Loucy (cell line): ENCODE measurements around the gene ZNF92.
A peak's percentile ranks its signal among the peaks of the same experiment; 100 is the strongest.

Source experiments
- H2AFZ ChIP-seq: fragments of 200-600 bp; sonication (generic); 2 replicates; pipeline ENCODE4 v1.6.0; 2016; ENCODE audit warnings: antibody characterized with exemption, mild to moderate bottlenecking, low read length, moderate library complexity
- H3F3A ChIP-seq: fragments of 200-600 bp; 2 replicates; pipeline ENCODE4 v1.6.0; 2016; ENCODE audit warnings: antibody characterized with exemption, low read depth, mild to moderate bottlenecking
- H3K27me3 ChIP-seq: fragments of 200-600 bp; sonication (generic); 2 replicates; pipeline ENCODE4 v1.6.1; 2014; ENCODE audit warnings: low read length, mild to moderate bottlenecking; ENCODE audit not compliant: insufficient read depth, poor library complexity, severe bottlenecking
- H3K36me3 ChIP-seq: fragments of 200-600 bp; sonication (generic); 2 replicates; pipeline ENCODE4 v1.6.1; 2016; ENCODE audit warnings: low read length; ENCODE audit not compliant: insufficient read depth
- H3K4me1 ChIP-seq: fragments of 200-600 bp; sonication (generic); 2 replicates; pipeline ENCODE4 v1.5.1; 2014; ENCODE audit warnings: low read length, mild to moderate bottlenecking; ENCODE audit not compliant: insufficient read depth, poor library complexity, severe bottlenecking
- H3K4me2 ChIP-seq: fragments of 200-600 bp; sonication (generic); 2 replicates; pipeline ENCODE4 v1.6.0; 2014; ENCODE audit warnings: antibody characterized with exemption, low read length, low read depth, mild to moderate bottlenecking; ENCODE audit not compliant: poor library complexity, severe bottlenecking
- H3K4me3 ChIP-seq: fragments of 200-600 bp; sonication (generic); 2 replicates; pipeline ENCODE4 v1.5.1; 2014; ENCODE audit warnings: low read length, mild to moderate bottlenecking, mixed read lengths; ENCODE audit not compliant: poor library complexity, severe bottlenecking
- H3K79me2 ChIP-seq: fragments of 200-600 bp; sonication (generic); 2 replicates; pipeline ENCODE4 v1.6.1; 2014; ENCODE audit warnings: low read length; ENCODE audit not compliant: insufficient read depth
- H3K9ac ChIP-seq: fragments of 200-600 bp; sonication (generic); 2 replicates; pipeline ENCODE4 v1.6.0; 2014; ENCODE audit warnings: mild to moderate bottlenecking, low read depth, low read length, moderate library complexity; ENCODE audit not compliant: poor library complexity, severe bottlenecking
- H3K9me2 ChIP-seq: fragments of 200-600 bp; sonication (generic); replicated peaks from 2 replicates; pipeline ENCODE4 v1.6.1; 2016; ENCODE audit warnings: low read depth, low read length, mixed read lengths
- H3K9me3 ChIP-seq: fragments of 200-600 bp; sonication (generic); 2 replicates; pipeline ENCODE4 v1.6.1; 2014; ENCODE audit warnings: mild to moderate bottlenecking, antibody characterized with exemption, low read length, low read depth; ENCODE audit not compliant: insufficient read depth
- H4K20me1 ChIP-seq: fragments of 200-600 bp; sonication (generic); 2 replicates; pipeline ENCODE4 v1.6.0; 2014; ENCODE audit warnings: antibody characterized with exemption, low read length, mild to moderate bottlenecking; ENCODE audit not compliant: insufficient read depth, poor library complexity, severe bottlenecking
- CTCF ChIP-seq: fragments of 200-600 bp; sonication (generic); conservative IDR thresholded peaks from 2 replicates; pipeline ENCODE4 v1.5.1; 2014; ENCODE audit warnings: mild to moderate bottlenecking, antibody characterized with exemption, low read length
- EZH2phosphoT487 ChIP-seq: fragments of 200-600 bp; IDR thresholded peaks from 2 replicates; pipeline ENCODE4 v1.6.1; 2018; ENCODE audit warnings: antibody characterized with exemption, mild to moderate bottlenecking, moderate library complexity, borderline replicate concordance

Gene ZNF92

GRCh38 chr7:65369843-65370242 is 3.8 kb upstream of the ZNF92 start:
- TF ChIP-seq CTCF (no peak), EZH2phosphoT487 (no peak)
- Histone ChIP-seq H3K9me2 (no peaks in the 10 kb centered on the region), H4K20me1 (peaks cover 11% of the 10 kb centered on the region), H3K4me3 (no peak overlapping the region), H3K9ac (no peak overlapping the region), H3K4me2 (no peak overlapping the region), H2AFZ (no peak overlapping the region), H3K4me1 (peaks cover 6% of the 10 kb centered on the region), H3K9me3 (no peaks in the 10 kb centered on the region), H3K36me3 (no peaks in the 10 kb centered on the region), H3K79me2 (peaks cover 11% of the 10 kb centered on the region), H3K27me3 (no peaks in the 10 kb centered on the region), H3F3A (no peaks in the 10 kb centered on the region)

GRCh38 chr7:65371468-65371867 is 2.2 kb upstream of the ZNF92 start:
- Histone ChIP-seq H3F3A (no peaks in the 10 kb centered on the region), H3K9me2 (no peaks in the 10 kb centered on the region), H3K27me3 (no peaks in the 10 kb centered on the region), H3K9me3 (no peaks in the 10 kb centered on the region), H3K9ac (no peak overlapping the region), H2AFZ (no peak overlapping the region), H3K4me1 (peaks cover 18% of the 10 kb centered on the region), H4K20me1 (peaks cover 25% of the 10 kb centered on the region), H3K36me3 (no peaks in the 10 kb centered on the region), H3K4me2 (no peak overlapping the region), H3K4me3 (no peak overlapping the region), H3K79me2 (peaks cover 28% of the 10 kb centered on the region)
- TF ChIP-seq CTCF (no peak), EZH2phosphoT487 (no peak)

GRCh38 chr7:65379318-65379717 is 5.7 kb downstream of the ZNF92 start:
- Histone ChIP-seq H3K9ac (peak overlapping the region; percentile 18), H2AFZ (no peak overlapping the region), H3K36me3 (peaks cover 3% of the 10 kb centered on the region; the same call in 1 of the 2 replicates), H4K20me1 (peaks cover 96% of the 10 kb centered on the region), H3K79me2 (peaks cover 100% of the 10 kb centered on the region), H3K9me3 (no peaks in the 10 kb centered on the region), H3F3A (no peaks in the 10 kb centered on the region), H3K4me2 (peak overlapping the region; percentile 99), H3K27me3 (no peaks in the 10 kb centered on the region), H3K4me1 (peaks cover 73% of the 10 kb centered on the region), H3K4me3 (peak overlapping the region; percentile 56), H3K9me2 (no peaks in the 10 kb centered on the region)
- no peak for TF ChIP-seq CTCF
- TF ChIP-seq EZH2phosphoT487, result no peak
